ENCODE measurements around the gene FMNL2. TPM values are rescaled to one million over a fixed set of nuclear protein-coding genes. Genes with fewer than 3 reads are reported as not detected.
A peak's percentile ranks its signal among the peaks of the same experiment; 100 is the strongest.

Gene FMNL2
- total RNA-seq, 1 experiment from 2014 or later = 33.6 TPM

GRCh38 chr2:152504618-152505017 is 169.6 kb downstream of the FMNL2 start:
- ATAC-seq = peak; percentile 65
- Histone ChIP-seq H3K36me3 (ENCODE audit: control insufficient read depth, insufficient read depth, low read length) (no peaks in the 10 kb centered on the region), H3K9me3 (ENCODE audit: control insufficient read depth, insufficient read depth, low read depth, low read length) (no peaks in the 10 kb centered on the region), H3K27me3 (ENCODE audit: control insufficient read depth, insufficient read depth, low read length) (no peaks in the 10 kb centered on the region), H3K4me3 (ENCODE audit: low read depth in 2 of 2, low read length in 2 of 2) (peak overlapping the region in 1 of 2 experiments; percentile 10; a peak in 1 of 4 replicates), H3K27ac (ENCODE audit: low read length) (peak overlapping the region; percentile 98), H3K4me1 (ENCODE audit: control insufficient read depth, insufficient read depth, low read length) (peaks cover 75% of the 10 kb centered on the region)
- POLR2A ChIA-PET = no interaction called here
- TF ChIP-seq, protein P1, sequence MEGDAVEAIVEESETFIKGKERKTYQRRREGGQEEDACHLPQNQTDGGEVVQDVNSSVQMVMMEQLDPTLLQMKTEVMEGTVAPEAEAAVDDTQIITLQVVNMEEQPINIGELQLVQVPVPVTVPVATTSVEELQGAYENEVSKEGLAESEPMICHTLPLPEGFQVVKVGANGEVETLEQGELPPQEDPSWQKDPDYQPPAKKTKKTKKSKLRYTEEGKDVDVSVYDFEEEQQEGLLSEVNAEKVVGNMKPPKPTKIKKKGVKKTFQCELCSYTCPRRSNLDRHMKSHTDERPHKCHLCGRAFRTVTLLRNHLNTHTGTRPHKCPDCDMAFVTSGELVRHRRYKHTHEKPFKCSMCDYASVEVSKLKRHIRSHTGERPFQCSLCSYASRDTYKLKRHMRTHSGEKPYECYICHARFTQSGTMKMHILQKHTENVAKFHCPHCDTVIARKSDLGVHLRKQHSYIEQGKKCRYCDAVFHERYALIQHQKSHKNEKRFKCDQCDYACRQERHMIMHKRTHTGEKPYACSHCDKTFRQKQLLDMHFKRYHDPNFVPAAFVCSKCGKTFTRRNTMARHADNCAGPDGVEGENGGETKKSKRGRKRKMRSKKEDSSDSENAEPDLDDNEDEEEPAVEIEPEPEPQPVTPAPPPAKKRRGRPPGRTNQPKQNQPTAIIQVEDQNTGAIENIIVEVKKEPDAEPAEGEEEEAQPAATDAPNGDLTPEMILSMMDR (IDR thresholded peaks at IDR 0.05) = no peak
- TF ChIP-seq, protein P2, sequence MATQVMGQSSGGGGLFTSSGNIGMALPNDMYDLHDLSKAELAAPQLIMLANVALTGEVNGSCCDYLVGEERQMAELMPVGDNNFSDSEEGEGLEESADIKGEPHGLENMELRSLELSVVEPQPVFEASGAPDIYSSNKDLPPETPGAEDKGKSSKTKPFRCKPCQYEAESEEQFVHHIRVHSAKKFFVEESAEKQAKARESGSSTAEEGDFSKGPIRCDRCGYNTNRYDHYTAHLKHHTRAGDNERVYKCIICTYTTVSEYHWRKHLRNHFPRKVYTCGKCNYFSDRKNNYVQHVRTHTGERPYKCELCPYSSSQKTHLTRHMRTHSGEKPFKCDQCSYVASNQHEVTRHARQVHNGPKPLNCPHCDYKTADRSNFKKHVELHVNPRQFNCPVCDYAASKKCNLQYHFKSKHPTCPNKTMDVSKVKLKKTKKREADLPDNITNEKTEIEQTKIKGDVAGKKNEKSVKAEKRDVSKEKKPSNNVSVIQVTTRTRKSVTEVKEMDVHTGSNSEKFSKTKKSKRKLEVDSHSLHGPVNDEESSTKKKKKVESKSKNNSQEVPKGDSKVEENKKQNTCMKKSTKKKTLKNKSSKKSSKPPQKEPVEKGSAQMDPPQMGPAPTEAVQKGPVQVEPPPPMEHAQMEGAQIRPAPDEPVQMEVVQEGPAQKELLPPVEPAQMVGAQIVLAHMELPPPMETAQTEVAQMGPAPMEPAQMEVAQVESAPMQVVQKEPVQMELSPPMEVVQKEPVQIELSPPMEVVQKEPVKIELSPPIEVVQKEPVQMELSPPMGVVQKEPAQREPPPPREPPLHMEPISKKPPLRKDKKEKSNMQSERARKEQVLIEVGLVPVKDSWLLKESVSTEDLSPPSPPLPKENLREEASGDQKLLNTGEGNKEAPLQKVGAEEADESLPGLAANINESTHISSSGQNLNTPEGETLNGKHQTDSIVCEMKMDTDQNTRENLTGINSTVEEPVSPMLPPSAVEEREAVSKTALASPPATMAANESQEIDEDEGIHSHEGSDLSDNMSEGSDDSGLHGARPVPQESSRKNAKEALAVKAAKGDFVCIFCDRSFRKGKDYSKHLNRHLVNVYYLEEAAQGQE (IDR thresholded peaks at IDR 0.05; ENCODE audit: insufficient read depth in 1 of 2, low read depth in 2 of 2, low read length in 1 of 2) = no peak
- TF ChIP-seq SIN3A (IDR thresholded peaks at IDR 0.05; ENCODE audit: borderline replicate concordance, insufficient read depth, low read depth, low read length) = no peak
- TF ChIP-seq POLR2AphosphoS5 (IDR thresholded peaks at IDR 0.05; ENCODE audit: low read depth, low read length) = no peak
- TF ChIP-seq TCF7L2 (IDR thresholded peaks at IDR 0.05; ENCODE audit: low read depth, low read length) = no peak
- CTCF ChIA-PET = no interaction called here
- in situ Hi-C loops (cut with HindIII; ENCODE audit: low pct_unique_long_range_greater_than_20kb, low sequenced_read_pairs) (no loop called here), intact Hi-C loops (cut with micrococcal nuclease; ENCODE audit: unreplicated experiment) (no loop called here)
- DNase-seq (ENCODE audit: low read depth, low spot score) = peak; percentile 53
- BruUV-seq (replicated peaks) = no TSS peak

GRCh38 chr2:152505495-152505906 is 170.5 kb downstream of the FMNL2 start:
- Histone ChIP-seq H3K4me1 (ENCODE audit: control insufficient read depth, insufficient read depth, low read length) (peaks cover 69% of the 10 kb centered on the region), H3K36me3 (ENCODE audit: control insufficient read depth, insufficient read depth, low read length) (no peaks in the 10 kb centered on the region), H3K27ac (ENCODE audit: low read length) (peak overlapping the region; percentile 98), H3K4me3 (ENCODE audit: low read depth in 2 of 2, low read length in 2 of 2) (peak overlapping the region; percentile 18 to 29), H3K27me3 (ENCODE audit: control insufficient read depth, insufficient read depth, low read length) (no peaks in the 10 kb centered on the region), H3K9me3 (ENCODE audit: control insufficient read depth, insufficient read depth, low read depth, low read length) (no peaks in the 10 kb centered on the region)
- intact Hi-C loops (cut with micrococcal nuclease; ENCODE audit: unreplicated experiment) = no loop called here
- DNase-seq (ENCODE audit: low read depth, low spot score) = peak; percentile 92
- POLR2A ChIA-PET = no interaction called here
- TF ChIP-seq, protein P2 (IDR thresholded peaks at IDR 0.05; ENCODE audit: insufficient read depth in 1 of 2, low read depth in 2 of 2, low read length in 1 of 2) = no peak
- TF ChIP-seq, protein P1 (IDR thresholded peaks at IDR 0.05) = no peak
- TF ChIP-seq TCF7L2 (IDR thresholded peaks at IDR 0.05; ENCODE audit: low read depth, low read length) (no peak), SIN3A (IDR thresholded peaks at IDR 0.05; ENCODE audit: borderline replicate concordance, insufficient read depth, low read depth, low read length) (no peak), POLR2AphosphoS5 (IDR thresholded peaks at IDR 0.05; ENCODE audit: low read depth, low read length) (no peak)
- in situ Hi-C loops (cut with HindIII; ENCODE audit: low pct_unique_long_range_greater_than_20kb, low sequenced_read_pairs) = no loop called here
- no TSS peak for BruUV-seq (replicated peaks)
- peak; percentile 77 for ATAC-seq
- CTCF ChIA-PET = no interaction called here

Data from Panc1 (cell line).